ENCODE measurements around the gene LGALS9.
"Not testable (repeated sequence)": the region's sequence is repeated elsewhere in the genome, so short reads cannot be mapped to it uniquely, and the experiment has no call there.

LGALS9 gene

DNA sequence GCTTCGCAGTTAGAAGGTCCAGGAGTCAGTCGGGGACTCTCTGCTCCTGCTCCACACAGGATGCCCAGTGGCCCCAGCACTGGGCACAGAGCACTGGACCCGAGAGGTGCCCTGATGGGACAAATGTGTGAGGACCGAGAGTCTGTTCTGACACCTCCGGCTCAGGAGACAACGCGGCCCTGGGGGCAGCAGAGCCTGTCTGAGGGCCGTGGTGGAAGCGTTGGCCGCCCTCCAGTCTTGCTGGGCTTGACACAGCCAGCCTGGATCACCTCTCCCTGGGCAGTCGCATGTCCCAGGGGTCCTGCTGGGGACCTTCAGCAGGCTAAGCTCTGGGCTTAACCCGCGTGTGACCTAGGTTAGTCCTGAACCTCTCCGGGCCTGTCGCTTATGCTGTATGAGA, 23.1 kb downstream of the LGALS9 start:
- no peak for DNase-seq (ENCODE audit: low read depth)

DNA sequence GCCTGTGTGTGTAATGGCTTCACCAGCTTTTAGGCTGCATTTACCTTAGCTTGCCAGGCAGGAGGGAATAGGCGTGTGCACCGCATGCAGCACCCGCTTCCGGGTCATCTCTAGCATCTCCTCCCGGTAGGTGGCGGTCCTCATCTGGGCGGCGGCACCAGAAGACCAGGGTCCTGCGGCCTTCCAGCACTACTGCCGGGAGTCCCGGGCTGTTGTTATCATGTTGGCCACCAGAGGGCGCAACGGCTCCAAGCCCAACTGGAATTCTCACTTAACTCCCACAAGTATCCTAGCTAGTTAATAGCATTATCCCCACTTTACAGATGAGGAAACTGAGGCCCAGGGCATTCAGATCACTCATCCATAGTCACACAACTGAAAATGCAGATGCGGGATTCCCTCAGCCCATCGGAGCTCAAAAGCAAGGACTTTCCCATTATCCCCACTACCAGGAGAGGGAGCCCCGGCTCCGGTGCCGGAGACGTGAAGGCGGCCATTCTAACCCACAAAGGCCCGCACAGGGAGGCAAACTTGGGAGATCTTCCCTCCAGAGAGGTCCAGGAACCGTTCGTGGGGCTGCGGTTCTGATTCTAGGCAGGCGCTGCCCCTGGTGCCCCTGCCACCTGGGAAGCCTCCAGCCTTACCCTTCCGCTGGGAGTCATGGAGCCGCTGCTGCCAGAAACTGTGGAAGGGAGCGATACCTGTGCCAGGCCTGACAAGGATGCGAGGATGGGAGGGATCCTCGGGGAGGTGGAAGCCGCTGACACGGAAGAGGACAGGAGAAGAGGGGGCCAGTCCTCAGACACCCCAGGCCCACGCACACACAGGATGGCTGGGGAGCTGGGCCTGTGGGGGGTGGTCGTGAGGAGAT, 23.9 kb downstream of the LGALS9 start:
- DNase-seq (ENCODE audit: low read depth) = peak; percentile 17

DNA sequence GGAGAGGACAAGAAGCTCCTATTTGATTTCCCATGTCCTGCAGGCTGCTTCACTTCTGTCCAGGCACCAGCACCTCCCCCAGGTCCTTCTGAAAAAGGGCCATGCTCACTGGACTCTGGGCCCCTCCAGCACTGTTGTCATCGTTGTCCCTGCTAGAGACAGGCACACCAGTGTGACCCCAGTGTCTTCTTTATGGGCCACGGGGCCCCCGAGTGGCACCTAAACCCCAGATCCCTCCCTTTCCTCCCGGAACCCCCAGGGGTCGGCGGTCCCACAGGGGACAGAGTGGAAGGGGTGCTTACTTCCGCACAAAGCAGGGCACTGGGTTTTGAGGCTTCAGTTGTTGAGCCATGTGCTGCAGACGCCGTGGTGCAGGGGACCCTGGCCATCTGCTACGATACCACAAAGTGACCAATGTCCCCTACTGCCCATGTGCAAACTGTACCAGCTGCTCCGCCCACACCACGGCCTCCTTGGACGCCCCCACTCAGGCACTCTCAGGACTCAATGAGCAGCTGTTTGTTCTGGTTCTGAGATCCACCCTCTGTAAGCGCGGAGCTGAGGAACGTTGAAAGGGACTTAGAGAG, 24.6 kb downstream of the LGALS9 start:
- DNase-seq (ENCODE audit: low read depth) = not testable (repeated sequence)

DNA sequence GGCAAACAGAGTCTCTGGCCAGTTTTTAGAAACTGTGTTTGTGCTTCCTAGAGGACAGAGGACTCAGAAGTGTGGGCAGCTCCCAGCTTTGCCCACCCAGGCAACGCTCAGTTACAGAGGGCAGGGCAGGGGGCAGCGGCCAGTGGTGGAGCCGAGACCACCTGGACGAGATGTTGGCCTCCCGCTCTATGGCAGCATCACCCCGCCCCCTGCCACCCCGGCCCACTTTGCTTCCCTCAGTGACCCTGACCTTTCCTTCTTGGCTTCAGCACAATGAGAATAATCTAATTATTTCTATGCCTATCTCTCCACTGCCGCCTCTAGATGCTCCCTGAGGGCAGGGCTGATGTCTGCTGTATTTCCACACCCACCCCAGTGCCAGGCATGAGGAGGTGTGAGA, 25.6 kb downstream of the LGALS9 start:
- not testable (repeated sequence) for DNase-seq (ENCODE audit: low read depth)

DNA sequence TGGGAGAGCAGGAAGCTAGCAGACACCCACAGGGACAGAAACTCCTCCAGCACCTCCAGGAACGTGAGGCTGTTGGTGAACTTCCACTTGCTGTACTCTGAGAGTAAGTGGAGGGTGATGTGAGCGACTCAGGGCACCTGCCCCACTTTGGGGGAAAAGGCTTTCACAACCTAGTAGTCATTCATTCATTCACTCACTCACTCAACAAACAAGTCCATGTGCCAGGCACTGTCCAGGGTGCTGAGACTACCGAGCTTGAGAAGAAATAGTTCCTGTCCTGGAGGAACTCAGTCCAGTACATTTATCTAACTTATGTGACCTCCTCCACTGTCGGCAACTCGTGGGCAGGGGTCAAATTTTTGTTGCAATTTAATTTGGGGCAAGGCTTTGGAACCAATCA, 26.6 kb downstream of the LGALS9 start:
- no peak for DNase-seq (ENCODE audit: low read depth)

DNA sequence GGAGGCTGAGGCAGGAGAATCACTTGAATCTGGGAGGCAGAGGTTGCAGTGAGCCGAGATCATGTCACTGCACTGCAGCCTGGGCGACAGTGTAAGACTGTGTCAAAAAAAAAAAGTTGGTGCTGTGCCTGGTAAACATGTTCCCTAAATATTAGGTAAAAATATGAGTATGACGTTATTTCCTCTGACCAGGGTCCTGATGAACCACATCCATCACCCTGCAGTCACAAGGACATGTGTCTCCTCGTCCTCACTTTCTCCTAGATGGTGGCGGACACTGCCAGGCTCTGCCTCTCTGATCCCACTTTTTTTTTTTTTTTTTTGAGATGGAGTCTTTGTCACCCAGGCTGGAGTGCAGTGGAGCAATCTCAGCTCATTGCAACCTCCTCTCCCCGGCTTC, 28.7 kb downstream of the LGALS9 start:
- no peak for DNase-seq (ENCODE audit: low read depth)

DNA sequence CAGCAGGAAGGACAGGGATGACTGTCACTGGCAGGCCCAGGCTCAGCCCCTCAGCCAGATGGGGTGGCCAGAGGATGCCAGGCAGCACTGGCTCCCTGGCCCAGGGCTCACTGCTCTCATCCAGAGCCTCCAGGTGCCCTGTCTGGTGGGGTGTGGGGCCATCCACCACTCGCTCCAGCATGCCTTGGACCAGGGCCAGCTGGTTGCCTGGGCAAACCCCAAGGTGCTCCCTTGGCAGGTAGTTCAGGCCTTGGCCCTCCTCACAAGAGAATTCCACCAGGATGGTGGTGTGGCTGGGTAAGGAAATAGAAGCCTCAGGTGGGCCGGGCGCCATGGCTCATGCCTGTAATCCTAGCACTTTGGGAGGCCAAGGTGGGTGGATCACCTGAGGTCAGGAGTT, 29.4 kb downstream of the LGALS9 start:
- no peak for DNase-seq (ENCODE audit: low read depth)

DNA sequence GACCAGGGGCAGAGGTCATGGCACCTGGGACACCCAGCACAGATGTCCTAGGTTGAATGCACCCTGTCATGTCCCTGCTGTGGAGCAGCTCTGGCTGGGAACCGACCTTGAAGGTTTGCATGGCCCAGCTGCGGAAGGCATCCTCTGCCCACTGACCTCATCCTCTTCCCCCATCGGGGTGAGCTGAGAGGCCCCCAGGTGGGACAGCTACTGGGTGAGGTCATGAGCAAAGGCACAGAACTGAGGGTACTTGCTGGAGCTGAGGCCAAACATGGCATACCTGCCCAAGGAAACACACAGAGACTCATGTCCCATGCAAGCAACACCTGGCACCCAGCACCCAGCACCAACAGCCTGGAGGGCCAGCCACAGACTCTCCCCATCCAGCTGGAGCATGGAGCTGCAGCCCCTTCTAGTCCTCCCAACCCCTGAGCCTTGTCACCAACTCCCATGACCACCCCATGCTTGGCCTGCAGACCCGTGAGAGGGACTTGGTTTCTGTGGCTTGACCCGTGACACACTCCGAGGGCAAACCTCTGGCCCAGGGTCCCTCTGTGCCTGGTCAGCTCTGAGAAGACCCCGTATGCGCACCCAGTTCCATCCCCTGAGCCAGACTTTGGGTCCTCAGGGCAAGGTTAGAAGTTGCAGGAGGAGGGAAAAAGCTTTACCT, 33.1 kb downstream of the LGALS9 start:
- no peak for DNase-seq (ENCODE audit: low read depth)

DNA sequence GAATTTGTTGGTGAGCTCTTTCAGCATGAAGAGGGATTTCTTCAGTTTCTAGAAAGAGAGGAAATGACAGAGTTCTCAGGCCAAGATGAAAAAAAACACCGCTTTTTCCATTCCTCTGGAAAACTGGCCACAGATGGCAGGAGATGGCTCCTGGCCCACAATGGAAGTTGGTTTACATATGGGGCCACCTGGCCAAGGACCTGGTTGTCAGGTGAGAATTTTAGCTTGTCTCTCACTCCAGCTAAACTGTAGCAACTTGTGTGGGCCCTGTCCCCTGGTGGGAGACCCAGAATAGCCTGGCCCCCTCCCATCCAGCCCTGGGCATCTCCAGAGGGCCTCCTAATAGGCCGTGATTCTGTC, 33.6 kb downstream of the LGALS9 start:
- DNase-seq (ENCODE audit: low read depth) = no peak

DNA sequence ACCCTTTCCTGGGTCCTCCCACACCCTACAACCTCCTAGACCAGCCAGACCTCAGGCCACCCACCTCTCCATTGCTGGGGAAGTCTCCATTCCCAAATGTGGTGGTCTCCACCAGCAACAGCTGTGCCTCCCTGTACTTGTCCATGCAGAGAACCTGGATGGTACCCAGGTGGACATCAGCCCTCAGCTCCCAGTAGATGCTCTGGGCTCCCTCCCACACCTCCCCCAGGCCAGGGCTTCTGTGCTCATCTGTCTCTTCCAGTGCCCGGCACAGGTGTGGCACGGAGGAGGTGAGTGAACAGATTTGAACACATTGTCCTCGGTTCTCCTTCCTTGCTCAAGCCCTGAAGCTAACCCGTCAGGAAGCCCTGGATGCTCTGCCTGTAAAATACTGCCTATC, 34.6 kb downstream of the LGALS9 start:
- DNase-seq (ENCODE audit: low read depth) = no peak

DNA sequence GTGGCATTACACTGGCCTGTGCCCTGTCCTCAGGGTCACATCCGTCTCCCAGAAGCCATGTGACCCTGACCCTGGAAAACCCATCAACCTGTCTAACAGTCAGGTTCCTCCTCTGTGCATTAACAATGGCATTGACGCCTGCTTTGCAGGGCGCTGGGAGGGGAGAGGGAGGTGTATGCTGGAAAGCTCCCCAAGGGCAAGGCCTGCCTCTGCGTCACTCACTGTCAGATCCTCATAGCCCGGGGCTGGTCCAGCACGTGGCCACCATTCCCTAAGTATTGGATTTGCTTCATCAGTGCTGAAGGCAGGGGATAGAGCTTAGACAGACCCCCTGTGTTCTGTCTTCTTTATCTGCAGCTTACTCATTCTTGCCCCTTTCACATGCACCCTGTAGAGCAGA, 35.3 kb downstream of the LGALS9 start:
- not testable (repeated sequence) for DNase-seq (ENCODE audit: low read depth)

DNA sequence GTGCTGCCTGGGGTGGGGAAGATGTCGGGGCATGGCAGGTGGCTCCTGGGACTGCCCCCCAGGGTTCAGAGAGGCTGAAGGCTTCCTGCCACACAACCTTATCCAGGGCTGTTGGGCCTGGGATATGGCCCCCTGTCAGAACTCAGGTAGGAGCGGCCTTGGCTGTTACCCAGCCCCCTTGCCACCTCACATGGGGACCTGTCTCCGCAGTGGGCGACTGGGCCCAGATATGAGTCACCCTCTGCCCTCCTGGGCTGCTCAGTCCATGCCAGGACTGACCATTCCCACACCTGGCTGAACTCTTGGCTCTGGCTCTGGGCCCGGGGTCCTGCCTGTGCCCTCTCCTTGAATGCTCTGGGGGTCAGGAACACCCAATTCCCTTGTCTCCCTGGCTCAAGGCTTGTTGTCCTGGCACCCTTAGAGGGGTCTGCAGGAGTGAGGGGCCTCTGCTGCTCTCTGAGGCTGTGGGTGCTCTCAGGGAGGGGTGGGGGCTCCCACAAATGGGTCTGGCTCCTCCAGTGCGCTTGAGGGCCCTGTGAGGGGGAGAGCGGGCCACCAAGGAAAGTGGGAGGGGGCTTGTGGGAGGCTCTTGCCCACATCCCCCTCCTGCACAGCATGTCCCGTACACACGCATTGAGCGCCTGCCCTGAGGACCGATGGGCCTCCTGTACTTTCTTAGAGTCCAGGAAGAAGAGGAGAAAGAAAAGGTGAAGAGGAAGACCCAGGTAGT, 36.0 kb downstream of the LGALS9 start:
- no peak for DNase-seq (ENCODE audit: low read depth)

DNA sequence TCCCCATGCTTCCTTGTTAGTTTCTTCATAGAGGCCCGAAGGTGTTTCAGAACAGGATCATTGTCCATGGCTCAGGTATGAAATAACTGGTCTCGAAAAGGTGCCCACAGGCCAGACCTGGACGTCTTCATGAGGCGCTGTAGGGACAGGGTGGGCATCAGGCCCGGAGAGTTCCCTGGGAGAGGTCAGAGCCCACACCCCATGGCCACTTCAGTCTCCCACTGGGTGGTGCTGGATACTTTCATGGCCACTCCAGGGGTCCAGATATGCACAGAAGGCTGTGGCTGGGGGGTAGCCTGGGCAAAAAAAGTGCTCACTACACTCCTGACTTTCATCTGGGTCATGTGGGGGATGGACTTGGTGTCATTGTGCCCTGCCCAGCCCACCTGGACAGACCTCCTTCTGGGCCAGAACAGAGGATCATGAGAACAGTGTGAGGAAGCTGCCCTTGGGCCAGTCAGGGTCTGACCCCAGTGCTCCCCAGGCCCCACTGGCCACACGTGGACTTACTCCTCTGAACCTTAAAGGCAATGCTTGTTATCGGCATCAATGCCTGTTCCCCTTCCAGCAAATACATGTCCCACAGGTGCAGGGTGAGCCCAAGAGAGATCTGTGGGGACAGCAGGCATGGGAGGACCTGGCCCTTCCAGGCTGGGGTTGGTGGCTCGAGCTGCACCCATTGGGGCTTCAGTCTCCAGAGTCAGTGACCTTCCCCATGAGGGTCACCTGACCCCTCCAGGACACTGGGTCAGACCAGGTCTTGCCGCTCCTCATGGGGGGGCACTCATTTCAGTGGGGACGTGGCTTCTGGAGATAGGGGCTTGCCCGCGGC, 36.9 kb downstream of the LGALS9 start:
- no peak for DNase-seq (ENCODE audit: low read depth)

DNA sequence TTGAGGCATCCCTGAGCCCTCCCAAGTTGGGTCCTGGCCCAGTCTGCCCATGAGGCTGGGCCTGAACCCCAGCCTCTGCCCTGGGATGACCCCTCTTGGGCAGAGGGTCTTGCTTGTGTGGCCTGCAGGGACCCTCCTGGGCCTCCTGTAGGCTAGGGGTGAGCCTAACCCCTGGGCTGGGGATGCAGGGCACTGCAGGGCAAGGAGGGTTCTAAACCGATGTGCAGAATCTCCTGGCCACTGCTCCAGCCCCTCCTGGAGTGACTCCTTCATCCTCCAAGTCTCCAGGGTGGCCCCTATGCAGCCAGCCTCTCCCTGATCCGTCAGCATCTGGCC, 37.5 kb downstream of the LGALS9 start:
- no peak for DNase-seq (ENCODE audit: low read depth)

DNA sequence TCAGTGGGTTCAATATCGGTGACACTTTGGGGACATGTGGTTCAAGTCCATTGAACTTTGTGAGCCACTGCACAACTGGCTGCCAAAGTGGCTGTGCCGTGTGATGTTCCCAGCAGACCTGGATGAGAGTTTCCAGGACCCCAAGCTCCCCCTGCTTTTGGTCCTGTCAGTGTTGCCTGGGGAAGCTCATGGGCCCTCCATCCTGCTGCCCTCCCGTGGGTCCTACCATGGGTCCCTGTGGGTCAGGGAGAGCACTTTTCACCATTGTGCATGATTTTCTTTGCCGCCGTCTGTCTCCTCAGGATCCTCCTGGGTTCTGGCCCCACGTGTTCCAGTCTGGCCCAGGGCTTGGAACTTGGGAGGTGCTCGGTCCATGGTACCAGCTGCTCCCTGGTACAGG, 38.1 kb downstream of the LGALS9 start:
- DNase-seq (ENCODE audit: low read depth) = no peak

DNA sequence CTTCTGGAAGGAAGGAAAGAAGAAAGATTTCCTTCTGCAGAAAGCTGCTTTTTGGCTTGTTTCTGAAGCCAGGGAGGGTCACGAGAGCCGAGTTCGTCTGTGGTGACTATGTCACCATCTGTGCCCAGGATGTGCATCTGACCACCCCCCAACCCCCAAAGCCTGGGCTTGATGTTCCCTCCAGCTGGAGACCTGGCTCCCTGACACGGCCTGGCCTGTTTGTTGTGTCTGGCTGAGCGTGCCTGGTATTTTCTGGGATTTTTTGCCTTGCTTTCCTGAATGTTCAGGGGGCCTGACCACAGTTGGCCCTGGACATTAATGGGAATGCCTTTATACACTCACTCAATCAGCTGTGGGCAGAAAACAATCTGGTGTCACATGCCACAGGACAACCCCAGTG, 38.9 kb downstream of the LGALS9 start:
- no peak for DNase-seq (ENCODE audit: low read depth)

DNA sequence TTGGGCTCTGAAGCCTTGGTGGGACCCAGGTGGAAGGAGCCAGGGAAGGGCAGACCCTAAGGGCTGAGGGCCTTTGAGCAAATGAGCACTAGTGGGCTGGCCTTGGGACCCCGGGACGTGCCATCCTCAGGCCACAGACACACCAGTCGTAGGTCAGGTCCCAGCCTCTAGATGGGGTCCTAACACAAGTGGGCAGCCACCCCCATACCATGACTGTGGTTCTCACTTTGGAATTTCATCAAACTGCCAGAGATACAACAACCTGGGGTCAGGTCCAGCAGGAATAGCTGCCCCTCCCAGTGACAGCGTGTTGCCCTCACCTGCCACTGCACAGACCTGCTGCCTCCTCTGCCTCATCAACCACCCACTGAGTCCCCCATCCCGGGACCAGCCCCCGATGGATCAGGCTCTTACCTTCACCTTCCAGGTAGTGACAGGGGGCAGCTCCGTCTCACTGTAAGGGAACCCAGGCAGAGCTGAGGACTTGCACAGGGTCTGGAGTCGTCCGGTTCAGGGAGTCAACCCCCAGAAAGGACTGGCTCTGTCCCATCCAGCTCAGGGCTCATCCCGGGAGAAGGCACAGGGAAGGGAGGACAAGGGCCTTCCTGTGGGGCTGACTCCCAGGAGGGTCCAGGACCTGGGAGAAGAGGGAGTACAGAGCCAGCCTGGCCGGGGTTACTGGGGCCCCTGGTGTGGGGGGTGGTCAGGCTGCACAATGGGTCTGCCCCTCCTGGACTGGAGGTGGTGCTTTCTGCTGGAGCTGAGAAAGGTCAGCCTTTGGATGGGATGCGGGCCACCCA, 40.0 kb downstream of the LGALS9 start:
- DNase-seq (ENCODE audit: low read depth) = no peak

DNA sequence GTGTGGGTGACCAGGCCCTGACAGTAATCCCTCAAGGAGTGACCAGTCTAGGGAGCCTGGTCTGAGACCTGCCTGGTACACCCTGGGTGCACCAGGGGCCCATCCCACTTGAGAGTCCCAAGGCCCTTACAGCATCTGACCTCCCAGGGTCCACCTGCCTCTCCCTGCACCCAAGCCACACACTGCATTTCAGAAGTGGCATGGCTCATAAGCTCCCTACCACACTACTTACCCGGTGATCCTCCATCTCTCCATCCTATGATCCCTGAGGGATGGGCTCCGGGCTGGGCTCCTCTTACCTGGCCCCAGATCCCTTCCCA, 40.6 kb downstream of the LGALS9 start:
- no peak for DNase-seq (ENCODE audit: low read depth)

DNA sequence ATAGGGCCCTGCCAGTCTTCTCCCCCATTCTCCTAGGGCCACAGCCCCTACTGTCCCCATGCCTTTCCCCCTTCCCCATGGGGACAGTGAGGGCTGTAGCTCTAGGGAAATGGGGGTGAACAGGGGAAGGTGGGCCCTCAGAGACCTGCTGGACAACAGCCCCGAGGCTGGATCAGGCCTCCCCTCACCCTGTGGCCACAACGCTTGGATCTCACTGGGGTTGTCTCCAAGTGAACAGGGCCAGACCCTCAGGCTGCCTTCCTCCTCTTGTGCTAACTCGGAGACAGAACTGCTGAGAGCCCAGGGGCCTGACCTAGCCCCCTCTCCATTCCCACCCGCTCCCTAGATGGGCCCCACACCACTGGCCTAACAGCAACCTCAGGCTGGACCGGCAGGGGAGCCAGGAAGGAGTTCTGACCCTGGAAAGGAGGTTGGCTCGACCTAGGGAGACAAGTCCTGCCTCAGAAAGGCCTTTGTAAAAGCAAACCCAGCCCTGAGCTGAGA, 41.0 kb downstream of the LGALS9 start:
- not testable (repeated sequence) for DNase-seq (ENCODE audit: low read depth)

DNA sequence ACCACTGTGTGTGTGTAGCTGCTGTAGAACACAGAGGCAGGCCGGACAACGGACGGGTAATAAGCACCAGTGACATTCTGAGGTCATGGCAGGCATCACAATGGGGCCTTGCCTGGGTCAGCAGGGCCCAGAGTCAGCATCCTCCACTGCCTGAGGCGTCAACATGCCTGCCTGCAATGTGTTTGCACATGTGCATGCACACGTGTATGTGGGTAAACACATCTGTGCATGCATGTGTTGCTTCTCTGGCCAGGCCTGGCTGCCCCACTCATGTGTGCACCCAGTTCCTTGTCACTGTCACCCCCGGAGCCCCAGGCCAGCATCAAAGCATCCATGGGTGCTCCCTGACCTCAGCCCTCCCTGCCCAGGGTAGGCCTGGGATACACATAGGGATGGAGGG, 43.3 kb downstream of the LGALS9 start:
- no peak for DNase-seq (ENCODE audit: low read depth)

DNA sequence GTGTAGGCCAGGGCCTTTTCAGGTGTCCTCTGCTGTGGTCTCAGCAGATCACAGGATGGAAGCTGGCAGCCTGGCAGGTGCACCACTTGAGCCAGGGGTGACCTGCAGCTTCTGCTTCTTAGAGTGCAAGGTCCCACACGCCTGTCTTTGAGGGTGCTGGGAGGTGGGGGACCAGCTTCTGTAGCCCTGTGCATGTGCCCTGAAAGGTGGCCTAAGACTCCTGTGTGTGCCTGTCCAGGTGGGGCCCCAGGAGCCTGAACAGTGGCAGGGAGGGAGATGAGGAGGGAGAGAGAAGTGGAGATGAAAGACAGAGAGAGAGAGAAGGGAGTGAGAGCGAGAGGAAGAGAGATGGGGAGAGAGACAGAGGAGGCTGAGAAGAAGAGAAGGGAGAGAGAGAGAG, 46.2 kb downstream of the LGALS9 start:
- no peak for DNase-seq (ENCODE audit: low read depth)
